Measurements from ENCODE around the gene DUOXA1. TPM values are rescaled to one million over a fixed set of nuclear protein-coding genes. Genes with fewer than 3 reads are reported as not detected.
A peak's percentile ranks its signal among the peaks of the same experiment; 100 is the strongest.

DUOXA1 gene
- total RNA-seq, 1 donor from 2014 or later, result not detected

DNA sequence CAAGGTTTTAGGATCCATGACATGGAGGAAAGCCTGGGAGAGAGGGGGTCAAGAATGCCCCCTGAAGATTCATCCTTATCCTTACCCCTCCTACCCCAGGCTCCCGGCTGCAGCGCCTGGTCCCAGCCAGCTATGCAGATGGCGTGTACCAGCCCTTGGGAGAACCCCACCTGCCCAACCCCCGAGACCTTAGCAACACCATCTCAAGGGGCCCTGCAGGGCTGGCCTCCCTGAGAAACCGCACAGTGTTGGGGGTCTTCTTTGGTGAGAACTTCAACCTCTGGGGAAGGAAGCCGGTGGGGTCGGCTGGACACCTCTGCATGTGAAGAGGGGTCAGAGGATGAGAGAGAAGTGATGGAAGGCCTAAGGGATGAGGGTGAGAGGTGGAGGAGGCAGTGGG lies 4.4 kb upstream of the DUOXA1 start:
- DNase-seq (ENCODE audit: extremely low read depth, low read depth, low spot score), result no peak

- DNase-seq (ENCODE audit: extremely low read depth, low read depth, low spot score), result no peak
Observed at GRCh38 chr15:45133561-45133920, 3.9 kb upstream of the DUOXA1 start.

GRCh38 chr15:45132844-45133560 lies 3.3 kb upstream of the DUOXA1 start:
- DNase-seq (ENCODE audit: extremely low read depth, low read depth, low spot score), result no peak

- no peak for DNase-seq (ENCODE audit: extremely low read depth, low read depth, low spot score)
Observed at GRCh38 chr15:45131510-45131909, 1.8 kb upstream of the DUOXA1 start.

- DNase-seq (ENCODE audit: extremely low read depth, low read depth, low spot score), result no peak
Observed at GRCh38 chr15:45130291-45131000, 767 bp upstream of the DUOXA1 start.

DNA sequence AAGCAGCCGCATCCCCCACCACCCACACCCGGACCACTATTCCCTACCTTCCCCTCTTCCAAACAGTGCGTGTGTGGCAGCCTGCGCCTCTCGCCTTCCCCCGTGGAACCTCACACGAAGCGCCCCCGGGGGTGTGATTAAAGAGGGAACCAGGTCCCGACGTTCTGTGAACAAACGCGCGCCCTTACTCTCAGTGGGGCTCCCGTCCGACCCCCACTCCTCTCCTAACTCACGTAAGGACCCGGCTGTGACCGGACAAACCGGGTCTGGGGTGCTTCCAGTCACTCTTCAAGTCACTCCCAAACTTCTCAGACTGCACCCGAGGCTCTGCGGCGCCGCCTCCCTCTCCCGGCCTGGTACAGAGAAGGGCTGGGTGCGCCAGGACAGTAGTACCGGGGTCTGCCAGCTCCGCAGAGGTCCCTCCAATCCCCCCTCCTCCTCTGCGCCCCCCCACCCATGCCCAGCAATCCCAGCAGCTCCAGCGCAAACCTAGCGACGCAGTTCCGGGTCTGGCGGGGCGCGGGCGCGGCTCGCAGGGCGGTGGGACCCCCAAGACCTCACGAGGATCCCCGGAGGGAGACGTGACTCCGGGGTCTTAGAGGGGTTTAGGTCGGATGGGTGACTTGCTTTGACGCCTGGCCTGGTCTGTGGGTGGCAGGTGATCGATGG lies 574 bp downstream of the DUOXA1 start:
- no peak for DNase-seq (ENCODE audit: extremely low read depth, low read depth, low spot score)

DNA sequence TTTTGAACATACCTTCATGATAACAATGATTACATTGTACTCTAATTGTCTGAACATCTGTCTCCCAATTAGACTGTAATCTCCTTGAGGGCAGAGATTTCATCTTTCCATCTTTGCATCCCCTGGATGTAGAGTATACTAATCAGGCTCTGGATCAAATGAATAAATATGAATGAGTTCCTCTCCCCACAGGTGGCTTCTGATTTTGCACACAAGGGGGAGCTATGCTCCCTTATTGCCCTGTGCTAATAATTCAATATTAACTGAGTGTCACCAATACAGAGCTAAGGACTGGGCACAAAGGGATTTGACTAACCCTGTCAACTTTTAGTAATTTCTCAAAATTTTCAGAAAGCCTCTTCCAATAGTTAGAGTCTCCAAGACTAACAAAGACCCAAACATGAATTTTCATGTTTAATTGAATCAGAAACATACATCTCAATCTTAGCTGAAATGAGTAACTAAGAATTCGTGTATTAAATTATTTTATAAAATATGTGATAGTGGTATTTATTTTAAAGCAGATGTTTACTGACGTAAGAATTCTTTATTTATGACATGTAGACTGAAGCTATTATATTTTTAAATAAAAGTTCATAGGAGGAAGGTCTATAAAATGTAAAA lies 3.0 kb downstream of the DUOXA1 start:
- no peak for DNase-seq (ENCODE audit: extremely low read depth, low read depth, low spot score)

DNA sequence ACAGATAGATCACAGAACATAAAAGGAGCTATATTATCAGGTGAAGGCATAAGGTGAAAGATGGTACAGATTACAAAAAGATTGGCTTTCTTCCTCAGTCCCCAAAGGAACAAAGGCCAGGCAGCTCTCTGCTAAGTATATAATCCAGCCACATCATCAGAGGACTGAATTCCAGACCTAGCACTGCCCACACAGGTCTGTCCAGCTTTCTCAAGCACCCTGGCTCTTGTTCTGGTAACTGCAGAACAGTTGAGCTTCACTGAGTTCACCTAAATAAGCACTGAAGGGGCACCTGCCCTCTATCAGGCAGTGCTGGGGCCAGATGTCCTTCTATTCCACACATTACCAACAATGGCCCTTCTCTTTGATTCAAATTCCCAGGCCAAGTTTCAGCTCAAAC lies 6.3 kb downstream of the DUOXA1 start:
- DNase-seq (ENCODE audit: extremely low read depth, low read depth, low spot score), result no peak

DNA sequence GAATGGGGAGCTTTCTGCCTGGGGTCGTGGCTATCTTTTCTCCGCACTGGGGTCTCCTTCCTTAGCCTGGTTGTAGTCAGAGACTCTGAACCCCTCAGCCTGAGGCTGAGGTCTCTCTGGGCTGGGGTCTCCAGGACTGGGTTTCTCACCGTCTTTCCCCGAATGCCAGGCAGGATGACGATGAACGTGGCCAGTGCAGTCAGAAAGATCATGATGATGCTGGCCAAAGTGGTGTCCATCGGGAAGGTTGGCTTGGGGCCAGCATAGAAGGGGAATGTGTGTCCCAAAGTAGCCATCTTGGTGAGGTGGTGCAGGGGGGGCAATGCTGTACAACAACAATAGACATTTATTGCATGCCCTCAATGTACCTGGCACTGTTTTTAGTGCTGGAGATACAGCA lies 7.0 kb downstream of the DUOXA1 start:
- DNase-seq (ENCODE audit: extremely low read depth, low read depth, low spot score), result no peak

DNA sequence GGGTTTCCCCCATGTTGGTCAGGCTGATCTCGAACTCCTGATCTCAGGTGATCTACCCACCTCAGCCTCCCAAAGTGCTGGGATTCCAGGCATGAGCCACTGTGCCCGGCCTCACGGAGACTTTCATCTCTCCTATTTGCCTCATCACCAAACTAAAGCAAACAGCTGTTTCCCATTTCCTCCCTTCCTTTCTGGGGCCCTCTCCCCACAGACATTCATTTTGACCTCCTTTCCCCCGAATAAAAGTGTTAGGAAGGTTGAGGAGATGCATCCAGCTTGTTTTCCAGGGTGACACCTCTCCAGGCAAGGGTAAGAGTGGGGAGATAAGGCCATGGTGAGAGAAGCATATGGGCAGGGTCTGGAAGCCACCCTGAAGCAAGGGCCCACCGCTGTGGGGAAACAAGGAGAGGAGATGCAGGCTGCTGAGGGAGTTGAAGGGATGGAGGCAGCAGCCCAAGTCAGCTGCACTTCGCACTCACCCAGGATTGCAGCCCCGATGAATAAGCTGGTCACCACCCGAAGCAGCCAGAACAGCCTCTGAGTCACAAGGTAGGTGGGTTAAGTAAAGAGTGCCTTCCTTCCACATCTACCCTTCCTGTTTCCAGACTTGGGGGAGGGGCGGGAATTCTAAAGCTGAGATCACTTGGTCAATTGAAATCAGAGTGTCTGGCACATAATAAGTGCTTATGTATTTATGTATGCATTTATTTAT lies 7.8 kb downstream of the DUOXA1 start:
- DNase-seq (ENCODE audit: extremely low read depth, low read depth, low spot score), result no peak

DNA sequence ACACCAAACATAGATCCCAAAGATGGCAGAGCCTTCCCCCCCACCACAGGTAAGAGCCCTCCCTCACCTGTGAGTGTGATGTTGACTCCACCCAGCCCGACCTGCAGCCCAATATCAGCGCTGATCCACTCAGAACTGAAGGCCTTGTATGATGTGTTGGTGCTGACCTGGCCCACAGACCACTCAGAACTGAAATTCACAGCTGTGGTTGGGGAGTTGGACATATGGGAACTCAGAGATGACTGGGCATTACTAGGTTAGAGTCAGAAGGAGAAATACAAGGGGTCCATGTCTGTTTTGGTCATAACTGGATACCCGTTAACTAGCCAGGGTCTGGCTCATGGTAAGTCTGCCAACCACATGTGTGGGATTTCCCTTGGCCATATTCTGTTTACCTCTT lies 8.7 kb downstream of the DUOXA1 start:
- DNase-seq (ENCODE audit: extremely low read depth, low read depth, low spot score), result no peak

DNA sequence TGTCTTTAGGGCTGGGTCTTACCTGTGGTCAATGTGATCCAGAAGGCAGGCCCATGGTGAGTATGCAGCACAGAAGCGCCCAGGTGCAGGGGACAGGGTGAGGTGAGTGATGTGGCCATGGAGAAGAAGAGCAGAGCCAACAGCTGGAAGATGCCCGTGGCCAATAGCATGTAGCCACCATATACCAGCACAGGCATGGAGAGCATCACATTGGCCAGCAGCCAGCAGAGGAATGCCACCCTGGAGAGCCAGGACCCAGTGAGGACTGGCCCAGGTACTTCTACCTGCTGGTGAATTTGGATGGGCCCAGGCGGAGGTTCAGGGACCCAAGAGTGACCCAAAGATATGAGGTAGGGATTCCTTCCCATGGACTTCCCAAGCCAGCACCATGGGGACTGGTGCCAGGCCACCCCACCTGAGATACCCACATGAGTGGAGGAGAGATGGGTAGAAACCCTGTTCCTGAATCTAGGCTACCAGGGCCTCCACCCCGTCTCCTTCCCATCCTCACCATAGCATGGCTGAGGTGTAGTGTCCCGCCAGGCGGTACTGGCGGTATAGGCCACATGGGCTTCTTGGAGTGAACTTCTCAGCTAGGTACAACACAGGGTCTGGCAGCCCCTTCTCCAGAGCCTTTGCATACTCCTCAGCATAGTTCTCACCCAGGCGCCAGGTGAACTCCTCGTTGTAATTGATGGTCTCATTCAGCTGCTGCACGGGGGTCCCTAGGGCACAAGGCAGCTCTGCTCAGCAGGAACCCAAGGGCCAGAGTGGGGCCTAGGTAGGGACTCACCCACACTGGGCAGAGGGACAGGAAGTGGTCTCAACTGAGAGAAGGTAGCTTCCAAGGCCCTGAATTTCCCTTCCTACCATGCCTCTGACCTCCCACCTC lies 9.4 kb downstream of the DUOXA1 start:
- no peak for DNase-seq (ENCODE audit: extremely low read depth, low read depth, low spot score)

- DNase-seq (ENCODE audit: extremely low read depth, low read depth, low spot score), result no peak
Observed at GRCh38 chr15:45118996-45119395, 10.7 kb downstream of the DUOXA1 start.

- peak; percentile 68 for DNase-seq (ENCODE audit: extremely low read depth, low read depth, low spot score)
Observed at GRCh38 chr15:45118131-45118588, 11.5 kb downstream of the DUOXA1 start.

DNA sequence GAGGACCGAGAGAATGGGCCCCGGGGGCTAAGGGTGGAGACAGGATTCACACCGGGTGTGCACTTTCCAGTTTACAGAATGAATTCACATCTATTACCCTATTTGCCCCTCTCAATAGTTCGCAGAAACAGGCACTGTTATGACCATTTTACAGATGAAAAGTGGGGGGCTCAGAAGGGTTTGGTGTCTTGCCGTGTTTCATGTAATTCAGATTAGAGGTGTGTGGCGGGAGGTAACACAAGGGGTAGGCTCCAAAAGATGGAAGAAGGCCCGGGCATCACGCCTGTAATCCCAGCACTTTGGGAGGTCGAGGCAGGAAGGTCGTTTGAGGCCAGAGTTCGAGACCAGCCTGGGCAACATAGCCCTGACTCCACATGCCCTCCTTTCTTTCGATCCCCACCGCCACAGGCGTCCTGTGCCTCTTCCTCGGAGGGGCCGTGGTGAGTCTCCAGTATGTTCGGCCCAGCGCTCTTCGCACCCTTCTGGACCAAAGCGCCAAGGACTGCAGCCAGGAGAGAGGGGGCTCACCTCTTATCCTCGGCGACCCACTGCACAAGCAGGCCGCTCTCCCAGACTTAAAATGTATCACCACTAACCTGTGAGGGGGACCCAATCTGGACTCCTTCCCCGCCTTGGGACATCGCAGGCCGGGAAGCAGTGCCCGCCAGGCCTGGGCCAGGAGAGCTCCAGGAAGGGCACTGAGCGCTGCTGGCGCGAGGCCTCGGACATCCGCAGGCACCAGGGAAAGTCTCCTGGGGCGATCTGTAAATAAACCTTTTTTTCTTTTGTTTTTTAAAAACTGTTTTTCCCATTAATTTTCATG lies 12.2 kb downstream of the DUOXA1 start:
- DNase-seq (ENCODE audit: extremely low read depth, low read depth, low spot score), result no peak

- DNase-seq (ENCODE audit: extremely low read depth, low read depth, low spot score), result no peak
Observed at GRCh38 chr15:45116482-45117307, 13.0 kb downstream of the DUOXA1 start.

DNA sequence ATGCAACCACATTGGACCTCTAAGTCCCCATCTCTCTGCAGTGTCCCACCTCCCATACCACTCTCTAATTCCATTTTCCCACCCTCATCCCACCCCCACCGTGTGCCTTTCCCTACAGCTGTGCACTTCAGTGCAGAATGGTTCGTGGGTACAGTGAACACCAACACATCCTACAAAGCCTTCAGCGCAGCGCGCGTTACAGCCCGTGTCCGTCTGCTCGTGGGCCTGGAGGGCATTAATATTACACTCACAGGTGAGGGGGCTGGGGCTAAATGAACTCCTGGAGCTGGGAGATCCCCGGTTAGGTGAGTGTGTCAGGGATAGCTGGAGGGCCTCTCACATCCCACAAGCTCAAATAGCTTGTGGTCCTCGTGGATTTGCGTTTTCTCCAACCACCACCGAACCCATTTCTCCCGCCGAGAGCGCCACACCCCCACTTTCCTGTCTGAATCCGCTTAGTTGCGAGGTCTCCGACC lies 13.6 kb downstream of the DUOXA1 start:
- no peak for DNase-seq (ENCODE audit: extremely low read depth, low read depth, low spot score)

DNA sequence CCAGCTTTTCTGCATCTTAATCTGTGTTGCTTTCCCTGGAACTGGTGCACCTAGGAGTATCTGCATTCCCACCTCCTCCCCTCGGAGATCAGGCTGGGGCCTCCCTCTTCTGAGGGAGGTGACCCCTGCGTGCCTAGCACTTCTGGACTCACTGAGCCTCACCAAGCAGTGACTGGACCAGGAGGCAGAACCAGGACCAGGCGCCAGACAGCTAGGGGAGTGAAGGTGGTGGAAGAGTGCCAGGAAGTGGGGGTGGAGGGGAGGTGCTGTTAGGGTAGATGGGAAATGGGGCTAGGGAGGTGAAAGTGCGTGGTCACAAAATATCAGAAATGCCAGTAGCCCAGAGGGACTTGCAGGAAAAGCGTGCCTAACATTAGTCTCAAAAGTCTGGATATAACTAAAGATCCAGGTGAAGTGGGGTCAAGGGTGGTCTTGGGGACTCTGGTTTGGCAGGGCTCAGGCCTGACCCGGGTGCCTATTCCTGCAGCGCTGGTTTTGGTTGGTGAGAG lies 14.3 kb downstream of the DUOXA1 start:
- DNase-seq (ENCODE audit: extremely low read depth, low read depth, low spot score), result no peak
